ENCODE measurements around the gene PIP5K1C. TPM values are rescaled to one million over a fixed set of nuclear protein-coding genes. Genes with fewer than 3 reads are reported as not detected.

Gene PIP5K1C
- total and polyA plus RNA-seq, 9 of the 15 experiments (the other 6 are each of a cell fraction or from before 2014, with no cell fraction given) = 0.38 to 22.1 (median 4.1) TPM

DNA sequence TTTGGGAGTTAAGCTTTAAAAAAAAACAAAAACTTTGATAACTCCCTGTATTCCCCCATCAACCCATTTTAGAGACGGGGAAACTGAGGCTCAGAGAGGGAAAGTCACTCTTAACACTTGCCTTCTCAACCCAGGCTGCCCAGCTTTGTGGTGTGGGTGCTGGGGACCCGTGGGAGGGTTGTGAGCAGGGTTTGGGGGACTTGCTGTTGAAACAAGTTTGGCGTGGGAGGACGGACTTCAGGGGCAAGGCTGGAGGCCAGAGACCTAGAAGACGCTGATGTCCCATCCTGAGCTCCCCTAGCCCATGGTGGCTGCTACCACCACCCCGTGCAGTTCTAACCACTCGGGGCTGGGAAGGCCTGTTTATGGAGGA, 72.9 kb downstream of the PIP5K1C start (continued):
- TF ChIP-seq, protein P1, sequence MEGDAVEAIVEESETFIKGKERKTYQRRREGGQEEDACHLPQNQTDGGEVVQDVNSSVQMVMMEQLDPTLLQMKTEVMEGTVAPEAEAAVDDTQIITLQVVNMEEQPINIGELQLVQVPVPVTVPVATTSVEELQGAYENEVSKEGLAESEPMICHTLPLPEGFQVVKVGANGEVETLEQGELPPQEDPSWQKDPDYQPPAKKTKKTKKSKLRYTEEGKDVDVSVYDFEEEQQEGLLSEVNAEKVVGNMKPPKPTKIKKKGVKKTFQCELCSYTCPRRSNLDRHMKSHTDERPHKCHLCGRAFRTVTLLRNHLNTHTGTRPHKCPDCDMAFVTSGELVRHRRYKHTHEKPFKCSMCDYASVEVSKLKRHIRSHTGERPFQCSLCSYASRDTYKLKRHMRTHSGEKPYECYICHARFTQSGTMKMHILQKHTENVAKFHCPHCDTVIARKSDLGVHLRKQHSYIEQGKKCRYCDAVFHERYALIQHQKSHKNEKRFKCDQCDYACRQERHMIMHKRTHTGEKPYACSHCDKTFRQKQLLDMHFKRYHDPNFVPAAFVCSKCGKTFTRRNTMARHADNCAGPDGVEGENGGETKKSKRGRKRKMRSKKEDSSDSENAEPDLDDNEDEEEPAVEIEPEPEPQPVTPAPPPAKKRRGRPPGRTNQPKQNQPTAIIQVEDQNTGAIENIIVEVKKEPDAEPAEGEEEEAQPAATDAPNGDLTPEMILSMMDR (IDR thresholded peaks at IDR 0.05 in 2 of 3, conservative IDR thresholded peaks at IDR 0.05 in 1 of 3; ENCODE audit: insufficient read depth in 2 of 3, low read depth in 1 of 3, low read length in 3 of 3) = no peak
- TF ChIP-seq SPI1 (IDR thresholded peaks at IDR 0.05; ENCODE audit: borderline replicate concordance, low read depth, low read length) (no peak), FUS (optimal IDR thresholded peaks at IDR 0.05; ENCODE audit: low read depth, low read length) (no peak), ZNF121 (CRISPR knock-in tag; conservative IDR thresholded peaks at IDR 0.05) (peak; percentile 43; the same call in 1 of the 2 replicates), NR2C1 (IDR thresholded peaks at IDR 0.05) (no peak), NR2C1 (tag; IDR thresholded peaks at IDR 0.05) (no peak), RB1 (IDR thresholded peaks at IDR 0.05; ENCODE audit: low read depth) (no peak), ZNF175 (CRISPR knock-in tag; IDR thresholded peaks at IDR 0.05; ENCODE audit: low read depth) (no peak), EHMT2 (IDR thresholded peaks at IDR 0.05) (no peak), BRD9 (IDR thresholded peaks at IDR 0.05; ENCODE audit: low read depth, partially characterized antibody) (peak; percentile 77), ZNF174 (CRISPR knock-in tag; IDR thresholded peaks at IDR 0.05) (no peak), ZNF561 (CRISPR knock-in tag; conservative IDR thresholded peaks at IDR 0.05) (no peak), CHD4 (IDR thresholded peaks at IDR 0.05; ENCODE audit: insufficient read depth, insufficient replicate concordance, low read depth, low read length, poor library complexity, severe bottlenecking) (peak; percentile 100), RHOXF2B (CRISPR knock-in tag; conservative IDR thresholded peaks at IDR 0.05) (no peak), TAF1 (IDR thresholded peaks at IDR 0.05; ENCODE audit: control insufficient read depth, extremely low read depth, insufficient read depth, low read length, severe bottlenecking) (no peak), BCOR (IDR thresholded peaks at IDR 0.05) (peak; percentile 100), SLC30A9 (CRISPR knock-in tag; IDR thresholded peaks at IDR 0.05) (no peak)
- TF ChIP-seq, protein P2, sequence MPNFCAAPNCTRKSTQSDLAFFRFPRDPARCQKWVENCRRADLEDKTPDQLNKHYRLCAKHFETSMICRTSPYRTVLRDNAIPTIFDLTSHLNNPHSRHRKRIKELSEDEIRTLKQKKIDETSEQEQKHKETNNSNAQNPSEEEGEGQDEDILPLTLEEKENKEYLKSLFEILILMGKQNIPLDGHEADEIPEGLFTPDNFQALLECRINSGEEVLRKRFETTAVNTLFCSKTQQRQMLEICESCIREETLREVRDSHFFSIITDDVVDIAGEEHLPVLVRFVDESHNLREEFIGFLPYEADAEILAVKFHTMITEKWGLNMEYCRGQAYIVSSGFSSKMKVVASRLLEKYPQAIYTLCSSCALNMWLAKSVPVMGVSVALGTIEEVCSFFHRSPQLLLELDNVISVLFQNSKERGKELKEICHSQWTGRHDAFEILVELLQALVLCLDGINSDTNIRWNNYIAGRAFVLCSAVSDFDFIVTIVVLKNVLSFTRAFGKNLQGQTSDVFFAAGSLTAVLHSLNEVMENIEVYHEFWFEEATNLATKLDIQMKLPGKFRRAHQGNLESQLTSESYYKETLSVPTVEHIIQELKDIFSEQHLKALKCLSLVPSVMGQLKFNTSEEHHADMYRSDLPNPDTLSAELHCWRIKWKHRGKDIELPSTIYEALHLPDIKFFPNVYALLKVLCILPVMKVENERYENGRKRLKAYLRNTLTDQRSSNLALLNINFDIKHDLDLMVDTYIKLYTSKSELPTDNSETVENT (CRISPR knock-in tag; IDR thresholded peaks at IDR 0.05) = no peak
- TF ChIP-seq, protein P3, sequence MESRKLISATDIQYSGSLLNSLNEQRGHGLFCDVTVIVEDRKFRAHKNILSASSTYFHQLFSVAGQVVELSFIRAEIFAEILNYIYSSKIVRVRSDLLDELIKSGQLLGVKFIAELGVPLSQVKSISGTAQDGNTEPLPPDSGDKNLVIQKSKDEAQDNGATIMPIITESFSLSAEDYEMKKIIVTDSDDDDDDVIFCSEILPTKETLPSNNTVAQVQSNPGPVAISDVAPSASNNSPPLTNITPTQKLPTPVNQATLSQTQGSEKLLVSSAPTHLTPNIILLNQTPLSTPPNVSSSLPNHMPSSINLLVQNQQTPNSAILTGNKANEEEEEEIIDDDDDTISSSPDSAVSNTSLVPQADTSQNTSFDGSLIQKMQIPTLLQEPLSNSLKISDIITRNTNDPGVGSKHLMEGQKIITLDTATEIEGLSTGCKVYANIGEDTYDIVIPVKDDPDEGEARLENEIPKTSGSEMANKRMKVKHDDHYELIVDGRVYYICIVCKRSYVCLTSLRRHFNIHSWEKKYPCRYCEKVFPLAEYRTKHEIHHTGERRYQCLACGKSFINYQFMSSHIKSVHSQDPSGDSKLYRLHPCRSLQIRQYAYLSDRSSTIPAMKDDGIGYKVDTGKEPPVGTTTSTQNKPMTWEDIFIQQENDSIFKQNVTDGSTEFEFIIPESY (CRISPR knock-in tag; IDR thresholded peaks at IDR 0.05) = no peak
- TF ChIP-seq, protein P4, sequence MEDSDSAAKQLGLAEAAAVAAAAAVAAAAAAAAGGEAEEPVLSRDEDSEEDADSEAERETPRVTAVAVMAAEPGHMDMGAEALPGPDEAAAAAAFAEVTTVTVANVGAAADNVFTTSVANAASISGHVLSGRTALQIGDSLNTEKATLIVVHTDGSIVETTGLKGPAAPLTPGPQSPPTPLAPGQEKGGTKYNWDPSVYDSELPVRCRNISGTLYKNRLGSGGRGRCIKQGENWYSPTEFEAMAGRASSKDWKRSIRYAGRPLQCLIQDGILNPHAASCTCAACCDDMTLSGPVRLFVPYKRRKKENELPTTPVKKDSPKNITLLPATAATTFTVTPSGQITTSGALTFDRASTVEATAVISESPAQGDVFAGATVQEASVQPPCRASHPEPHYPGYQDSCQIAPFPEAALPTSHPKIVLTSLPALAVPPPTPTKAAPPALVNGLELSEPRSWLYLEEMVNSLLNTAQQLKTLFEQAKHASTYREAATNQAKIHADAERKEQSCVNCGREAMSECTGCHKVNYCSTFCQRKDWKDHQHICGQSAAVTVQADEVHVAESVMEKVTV (CRISPR knock-in tag; IDR thresholded peaks at IDR 0.05) = no peak
- TF ChIP-seq, protein P5, sequence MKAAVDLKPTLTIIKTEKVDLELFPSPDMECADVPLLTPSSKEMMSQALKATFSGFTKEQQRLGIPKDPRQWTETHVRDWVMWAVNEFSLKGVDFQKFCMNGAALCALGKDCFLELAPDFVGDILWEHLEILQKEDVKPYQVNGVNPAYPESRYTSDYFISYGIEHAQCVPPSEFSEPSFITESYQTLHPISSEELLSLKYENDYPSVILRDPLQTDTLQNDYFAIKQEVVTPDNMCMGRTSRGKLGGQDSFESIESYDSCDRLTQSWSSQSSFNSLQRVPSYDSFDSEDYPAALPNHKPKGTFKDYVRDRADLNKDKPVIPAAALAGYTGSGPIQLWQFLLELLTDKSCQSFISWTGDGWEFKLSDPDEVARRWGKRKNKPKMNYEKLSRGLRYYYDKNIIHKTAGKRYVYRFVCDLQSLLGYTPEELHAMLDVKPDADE (conservative IDR thresholded peaks at IDR 0.05; ENCODE audit: control insufficient read depth, low read depth, low read length) = 0 out of 2 replicates have a peak, but pooled peaks have one; percentile 51
